ENCODE data around the gene WT1. TPM values are rescaled to one million over a fixed set of nuclear protein-coding genes. Genes with fewer than 3 reads are reported as not detected.
"Not testable (repeated sequence)": the region's sequence is repeated elsewhere in the genome, so short reads cannot be mapped to it uniquely, and the experiment has no call there.

WT1 gene
- total and polyA plus RNA-seq, 2 donors (not counting 3 experiments of a cell fraction or from before 2014, with no cell fraction given): not detected

GRCh38 chr11:32374261-32374711 is 61.1 kb downstream of the WT1 start:
- H3K9me1 ChIP-seq (replicated peaks; ENCODE audit: control insufficient read depth, extremely low read depth, insufficient read depth, low read length): no peaks in the 10 kb centered on the region
- intact Hi-C loops (cut with micrococcal nuclease) (loop anchor here (1.0 kb wide), 1 partner anchor 419 kb away; no protein-coding TSS in a partner anchor), dilution Hi-C loops (cut with MboI; ENCODE audit: extremely low pct_ligation_motif_present, low sequenced_read_pairs) (no loop called here)
- FAIRE-seq (no peak), DNase-seq (ENCODE audit: low read depth, low spot score) (peak; percentile 35)
- H3K36me3 ChIP-seq (ENCODE audit: control insufficient read depth in 2 of 2, extremely low read depth in 1 of 2, insufficient read depth in 2 of 2, low read length in 2 of 2): no peaks in the 10 kb centered on the region
- H2AFZ ChIP-seq (ENCODE audit: low read depth, low read length): peak overlapping the region; percentile 48
- H3K27me3 ChIP-seq (ENCODE audit: control insufficient read depth in 2 of 2, insufficient read depth in 2 of 2, low read length in 2 of 2): no peaks in the 10 kb centered on the region
- no peak overlapping the region for H3K4me2 ChIP-seq (ENCODE audit: insufficient read depth, low read length)
- BruUV-seq (replicated peaks): no TSS peak
- no peak overlapping the region for H3K4me3 ChIP-seq (replicated peaks in 1 of 3; ENCODE audit: insufficient read depth in 1 of 3, low read depth in 1 of 3, low read length in 3 of 3)
- ChIA-PET CTCF (interaction anchor here (0.6 to 1.8 kb wide), 16 partner anchors 9 to 420 kb away, joined by 3 to 17 read pairs (median 4); partner anchors contain the start of gene CCDC73), POLR2A (no interaction called here)
- no peaks in the 10 kb centered on the region for H3K9me3 ChIP-seq (replicated peaks; ENCODE audit: control insufficient read depth, insufficient read depth, low read length)
- no peak for TF ChIP-seq FOS (IDR thresholded peaks at IDR 0.05; ENCODE audit: borderline replicate concordance, insufficient read depth, low read length)
- no peak for TF ChIP-seq MAX (IDR thresholded peaks at IDR 0.05; ENCODE audit: insufficient read depth, insufficient read length)
- peak; percentile 62 to 63 for TF ChIP-seq CTCF (IDR thresholded peaks at IDR 0.05; ENCODE audit: extremely low read depth in 1 of 2, insufficient read depth in 1 of 2, low read depth in 1 of 2, low read length in 2 of 2)
- H3K27ac ChIP-seq (ENCODE audit: insufficient read depth, low read depth, low read length): no peak overlapping the region
- H4K20me1 ChIP-seq (replicated peaks; ENCODE audit: control insufficient read depth, extremely low read depth, insufficient read depth, low read length): no peaks in the 10 kb centered on the region
- H3K4me1 ChIP-seq (ENCODE audit: control insufficient read depth, extremely low read depth, insufficient read depth, low read length): no peaks in the 10 kb centered on the region
- no peak overlapping the region for H3K9ac ChIP-seq (replicated peaks; ENCODE audit: extremely low read depth, insufficient read depth, low read length)
- H3K79me2 ChIP-seq (ENCODE audit: control insufficient read depth, insufficient read depth, low read length): no peaks in the 10 kb centered on the region

GRCh38 chr11:32369987-32370386 is 65.4 kb downstream of the WT1 start:
- H3K27ac ChIP-seq (ENCODE audit: insufficient read depth, low read depth, low read length); H3K4me1 ChIP-seq (ENCODE audit: control insufficient read depth, extremely low read depth, insufficient read depth, low read length); H3K4me2 ChIP-seq (ENCODE audit: insufficient read depth, low read length); DNase-seq (ENCODE audit: low read depth, low spot score); H2AFZ ChIP-seq (ENCODE audit: low read depth, low read length); CTCF ChIA-PET; FAIRE-seq; intact Hi-C loops (cut with micrococcal nuclease); POLR2A ChIA-PET; H3K4me3 ChIP-seq (replicated peaks in 1 of 3; ENCODE audit: insufficient read depth in 1 of 3, low read depth in 1 of 3, low read length in 3 of 3); BruUV-seq (replicated peaks); H3K27me3 ChIP-seq (ENCODE audit: control insufficient read depth in 2 of 2, insufficient read depth in 2 of 2, low read length in 2 of 2); dilution Hi-C loops (cut with MboI; ENCODE audit: extremely low pct_ligation_motif_present, low sequenced_read_pairs); H3K79me2 ChIP-seq (ENCODE audit: control insufficient read depth, insufficient read depth, low read length); H3K9ac ChIP-seq (replicated peaks; ENCODE audit: extremely low read depth, insufficient read depth, low read length); H3K36me3 ChIP-seq (ENCODE audit: control insufficient read depth in 2 of 2, extremely low read depth in 1 of 2, insufficient read depth in 2 of 2, low read length in 2 of 2); H3K9me3 ChIP-seq (replicated peaks; ENCODE audit: control insufficient read depth, insufficient read depth, low read length); H3K9me1 ChIP-seq (replicated peaks; ENCODE audit: control insufficient read depth, extremely low read depth, insufficient read depth, low read length); H4K20me1 ChIP-seq (replicated peaks; ENCODE audit: control insufficient read depth, extremely low read depth, insufficient read depth, low read length): not testable (repeated sequence)

Data from endothelial cell of umbilical vein (primary cell).